Activated CD4-positive, alpha-beta T cell treated with anti-CD3 and anti-CD28 coated beads, Interleukin-2, amount 50 U/mL, for 4 hours (primary cell): ENCODE measurements around the gene OPCML.

Experiments
- DNase-seq, 2 experiments: peaks; one replicate each; pipeline ENCODE4 v3.0.0-alpha.2; 2020

The OPCML gene

DNA sequence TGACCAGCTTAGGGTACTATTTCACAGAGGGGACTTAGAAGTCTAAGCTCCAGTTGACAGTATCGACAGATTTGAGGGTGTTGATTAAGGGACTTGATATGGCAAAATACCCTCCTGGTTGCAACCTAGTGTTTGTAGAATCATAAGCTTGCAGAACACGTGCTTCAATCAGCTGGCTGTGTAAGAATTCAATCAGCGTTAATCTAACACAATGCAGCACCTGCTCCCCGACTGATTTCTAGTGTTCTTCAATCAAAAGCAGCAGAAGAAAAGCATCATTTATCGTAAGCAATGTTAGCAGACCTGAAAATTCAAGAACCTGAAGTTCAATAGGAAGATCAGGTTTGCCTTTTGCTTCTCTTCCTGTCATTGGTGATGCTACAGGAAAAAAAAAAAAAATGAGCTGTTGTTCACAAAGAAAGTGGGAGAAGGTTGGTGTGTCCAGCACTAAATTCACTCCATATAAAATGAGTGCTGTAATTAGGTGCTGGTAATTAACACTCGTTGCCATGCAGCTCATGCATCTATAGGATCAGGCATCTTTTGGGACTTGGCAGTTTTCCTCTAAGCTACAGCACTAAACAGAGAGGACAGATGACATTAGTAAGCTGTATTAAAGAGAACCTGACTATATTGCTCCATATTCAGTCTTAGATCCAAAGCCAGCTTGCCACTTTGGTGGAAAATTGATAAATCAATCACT, 840.3 kb downstream of the OPCML start:
- no peak for DNase-seq

DNA sequence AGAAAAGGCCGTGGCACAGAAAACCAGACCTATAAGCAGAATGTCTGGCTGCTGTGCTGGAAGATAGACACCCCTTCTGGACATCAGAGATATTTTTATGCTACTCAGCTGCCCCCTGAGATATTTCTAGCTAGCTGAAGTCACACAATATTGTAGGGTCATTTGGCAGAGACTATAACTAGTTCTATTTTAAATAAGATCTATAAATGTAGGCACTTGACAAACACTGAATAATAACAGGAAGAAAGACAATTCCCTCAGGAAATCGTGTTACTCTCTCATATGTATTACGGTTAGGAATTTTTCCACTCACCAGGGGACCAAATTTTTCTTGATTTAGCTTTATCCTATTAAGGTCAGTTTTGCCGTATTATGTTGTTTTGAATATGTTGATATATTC, 845.4 kb downstream of the OPCML start:
- no peak for DNase-seq

- DNase-seq: no peak
These were observed 847.1 kb downstream of the OPCML start for GRCh38 chr11:132685174-132685611.

GRCh38 chr11:132683602-132684001, 848.7 kb downstream of the OPCML start:
- DNase-seq: no peak

- DNase-seq: no peak
These were observed 850.3 kb downstream of the OPCML start for GRCh38 chr11:132681971-132682370.

- DNase-seq: no peak
These were observed 851.7 kb downstream of the OPCML start for GRCh38 chr11:132680584-132680983.

- DNase-seq: no peak
These were observed 858.1 kb downstream of the OPCML start for GRCh38 chr11:132674151-132674550.

- no peak for DNase-seq
These were observed 860.4 kb downstream of the OPCML start for GRCh38 chr11:132671851-132672370.

DNA sequence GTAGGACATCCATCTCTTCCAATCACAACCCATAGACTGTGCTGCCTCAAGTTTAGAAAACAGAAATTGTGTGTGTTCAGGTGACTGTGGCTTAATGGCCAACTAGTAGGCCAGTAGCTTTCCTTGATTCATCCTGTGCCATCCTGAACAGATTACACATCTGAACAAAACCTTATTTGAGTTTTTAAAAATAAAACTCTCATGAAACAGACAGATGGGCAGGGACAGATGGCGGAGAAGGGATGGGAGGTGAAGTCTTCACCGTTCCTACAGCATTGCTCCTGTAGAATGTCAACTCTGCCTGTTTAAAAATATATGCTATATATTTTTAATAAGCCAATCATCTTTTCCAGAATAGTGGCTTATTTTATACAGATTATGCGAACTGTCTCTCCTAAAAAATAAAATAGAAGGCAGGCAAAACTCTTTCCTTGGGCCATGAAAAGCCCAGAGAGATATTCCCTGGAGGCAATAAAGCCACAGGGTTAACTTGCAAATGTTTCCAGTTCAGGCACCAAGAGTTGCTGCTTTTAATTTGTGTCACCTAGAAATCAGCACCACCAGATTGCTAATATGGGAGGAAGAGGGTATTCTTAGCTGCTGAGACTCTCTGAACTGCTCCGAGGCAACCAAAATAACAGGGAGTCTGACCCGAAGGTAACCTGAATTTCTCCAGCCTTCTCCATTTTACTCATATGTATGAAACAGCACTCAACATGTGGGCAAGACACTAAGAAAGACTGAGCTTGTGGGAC, 861.2 kb downstream of the OPCML start:
- DNase-seq: no peak

DNA sequence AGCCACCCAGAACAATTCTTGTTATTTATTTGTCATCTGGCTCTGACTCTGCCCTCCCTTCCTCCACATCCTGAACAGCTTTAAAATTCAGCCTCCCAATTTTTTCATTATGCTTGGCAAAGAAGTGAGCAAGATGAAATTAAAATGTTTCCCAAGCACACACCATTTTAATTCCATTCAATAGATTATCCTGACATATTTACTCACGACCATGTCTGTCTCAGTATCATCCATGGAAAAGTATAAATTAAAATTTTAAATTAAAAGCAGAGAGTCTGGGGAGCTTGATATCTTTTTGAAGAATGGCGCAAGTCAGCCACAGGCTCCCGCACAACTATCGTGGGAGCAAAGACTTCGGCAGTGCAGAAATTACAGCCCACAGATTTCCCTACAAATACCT, 862.4 kb downstream of the OPCML start:
- DNase-seq: no peak

- no peak for DNase-seq
These were observed 867.1 kb downstream of the OPCML start for GRCh38 chr11:132665205-132665604.

GRCh38 chr11:132658696-132659095, 873.6 kb downstream of the OPCML start:
- DNase-seq: no peak

DNA sequence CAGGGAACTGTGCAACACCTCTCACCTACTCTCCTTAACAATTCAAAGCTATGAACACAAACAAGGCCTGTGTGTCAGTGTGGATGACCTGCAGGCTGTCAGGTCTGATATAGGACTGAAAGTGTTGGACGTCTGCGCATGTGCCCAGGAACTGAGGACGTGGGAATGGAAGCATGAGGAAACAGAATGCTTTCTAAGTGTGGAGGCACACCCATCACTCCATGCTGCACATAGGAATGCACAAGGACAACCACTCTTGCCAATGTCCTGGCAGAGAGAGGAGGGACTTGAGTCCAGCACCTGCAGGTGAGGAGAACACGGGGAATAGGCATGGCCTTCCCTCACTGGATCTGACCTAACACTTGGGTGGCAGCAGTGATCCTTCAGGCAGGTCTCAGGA, 874.3 kb downstream of the OPCML start:
- DNase-seq: no peak

GRCh38 chr11:132655187-132655855, 877.0 kb downstream of the OPCML start:
- no peak for DNase-seq

GRCh38 chr11:132653237-132653636, 879.1 kb downstream of the OPCML start:
- DNase-seq: no peak

DNA sequence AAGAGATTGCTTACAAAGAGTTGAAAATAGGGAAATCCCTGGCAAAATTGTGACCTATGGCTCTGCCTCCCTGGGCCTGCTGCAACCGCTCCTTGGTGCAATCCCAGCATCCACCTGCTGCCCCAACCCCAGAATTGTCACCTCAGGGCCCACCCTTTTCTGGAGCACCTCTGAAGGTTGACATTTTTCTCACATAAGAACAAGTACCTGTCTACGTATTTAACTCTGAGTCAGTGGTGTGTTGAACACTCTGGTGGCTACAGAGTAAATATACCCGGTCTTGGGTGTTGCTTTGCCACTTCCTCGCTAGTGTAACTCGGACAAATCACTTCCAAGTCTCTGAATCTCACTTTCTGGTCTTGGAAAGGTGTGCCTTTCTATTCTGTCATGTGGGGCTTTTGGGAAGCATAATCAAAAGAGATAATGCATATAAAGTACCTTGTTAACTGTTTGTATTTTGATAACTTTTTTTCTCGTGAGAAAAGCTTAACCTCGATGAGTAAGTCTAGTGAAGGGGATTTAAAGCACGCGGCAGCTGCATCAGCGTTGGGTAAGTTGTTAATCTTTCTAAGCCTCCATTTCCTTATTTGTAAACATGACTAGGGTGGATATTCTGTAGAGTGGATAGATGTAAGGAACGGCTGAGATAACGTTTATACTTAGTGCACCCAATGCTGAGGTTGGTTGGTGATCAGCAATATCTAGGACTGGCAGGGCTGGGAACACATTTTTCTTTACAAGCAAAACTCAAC, 881.2 kb downstream of the OPCML start:
- no peak for DNase-seq

GRCh38 chr11:132649277-132649676, 883.0 kb downstream of the OPCML start:
- DNase-seq: no peak

DNA sequence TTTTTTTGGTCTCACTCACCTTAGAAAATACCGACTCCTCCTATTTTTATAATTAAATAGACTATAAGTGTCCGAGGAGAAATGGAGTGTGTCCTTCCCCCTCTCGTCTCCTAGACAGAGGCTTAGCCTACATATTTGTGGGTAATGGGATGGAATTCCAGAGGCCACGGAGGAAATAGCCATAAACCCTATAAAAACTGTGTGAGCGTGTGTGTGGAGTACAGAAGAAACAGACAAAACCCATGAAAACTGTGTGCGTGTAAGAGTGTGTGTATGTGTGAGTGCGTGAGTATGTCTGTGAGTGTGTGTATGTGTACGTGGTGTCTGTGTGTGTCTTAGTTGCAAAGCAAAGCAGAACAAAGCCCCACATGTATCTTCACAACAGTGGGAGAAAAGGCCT, 883.5 kb downstream of the OPCML start:
- DNase-seq: no peak

DNA sequence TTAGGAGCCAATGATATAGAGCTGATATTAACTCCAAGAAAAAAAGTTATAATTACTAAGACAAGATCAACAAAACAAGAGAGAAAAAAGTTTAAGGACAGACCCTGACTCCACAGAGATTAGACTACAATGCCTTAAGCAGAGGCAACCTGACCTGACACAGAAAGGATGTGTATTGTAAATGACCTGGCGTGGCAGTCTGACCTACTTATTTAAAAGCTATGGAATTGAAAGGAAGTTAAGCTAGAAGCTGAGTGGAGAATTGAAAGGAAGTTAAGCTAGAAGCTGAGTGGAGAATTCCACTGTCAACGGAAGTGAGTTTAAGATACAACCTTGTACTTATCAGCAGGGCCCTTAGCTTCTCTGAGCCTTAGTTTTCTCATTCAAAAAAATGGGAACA, 885.4 kb downstream of the OPCML start:
- no peak for DNase-seq

DNA sequence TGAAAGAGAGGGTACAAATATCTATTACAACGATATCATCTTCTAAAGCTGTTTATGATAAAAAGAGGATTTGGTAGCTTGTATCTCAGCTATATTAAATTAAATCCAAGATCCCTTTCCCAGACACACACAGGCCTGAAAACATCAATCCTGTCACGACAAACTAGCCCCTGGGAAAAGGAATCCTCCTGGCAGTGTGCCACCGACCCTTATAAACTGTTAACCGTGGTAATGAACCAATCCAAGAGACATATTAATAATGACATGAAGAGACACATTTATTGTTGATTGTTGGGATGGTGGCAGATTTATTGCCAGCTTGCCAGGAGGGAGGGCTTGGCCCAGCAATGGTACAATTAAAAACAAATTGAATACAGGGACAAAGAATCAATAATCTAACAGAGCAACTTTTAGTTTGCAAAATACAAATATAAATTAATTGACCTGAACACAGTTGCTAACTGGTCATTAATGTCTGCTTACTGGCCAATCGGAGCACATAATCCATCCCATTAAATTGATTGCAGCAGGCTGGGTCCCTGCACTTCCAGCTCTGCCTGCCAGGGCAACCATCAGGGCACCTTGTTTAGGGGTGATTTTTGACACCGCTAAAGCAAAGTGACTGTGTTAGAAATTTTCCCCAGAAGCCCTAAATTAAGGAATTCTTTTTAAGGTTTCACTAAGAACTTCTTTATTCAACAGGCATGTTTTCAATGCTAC, 887.6 kb downstream of the OPCML start:
- DNase-seq: no peak

GRCh38 chr11:132643239-132643638, 889.1 kb downstream of the OPCML start:
- DNase-seq: no peak

- DNase-seq: no peak
These were observed 891.3 kb downstream of the OPCML start for GRCh38 chr11:132640952-132641351.
